ENCODE results near the gene MYRF. TPM values are rescaled to one million over a fixed set of nuclear protein-coding genes. Genes with fewer than 3 reads are reported as not detected.

MYRF gene
- total RNA-seq, 3 donors from 2014 or later (not counting 1 experiment from before 2014, with no cell fraction given) = 4.9 to 15.3 (median 7.3) TPM

- 89% methylated on average over 11 of the region's 12 CpGs for WGBS (ENCODE audit: insufficient coverage)
- no peaks in the 10 kb centered on the region for H3K4me1 ChIP-seq (ENCODE audit: control insufficient read depth, insufficient read depth, low read length)
- ATAC-seq (no peak), DNase-seq (no peak)
- H3K36me3 ChIP-seq (ENCODE audit: control insufficient read depth, insufficient read depth, low read length) = no peaks in the 10 kb centered on the region
- H3K4me3 ChIP-seq (ENCODE audit: low read length) = no peak overlapping the region
- no peak overlapping the region for H3K27ac Mint-ChIP-seq
- intact Hi-C loops (cut with micrococcal nuclease) = no loop called here
- no peak overlapping the region for H3K27ac ChIP-seq (ENCODE audit: low read length)
- H3K27me3 ChIP-seq (ENCODE audit: control insufficient read depth, insufficient read depth, low read length) = no peaks in the 10 kb centered on the region
- H3K4me3 Mint-ChIP-seq = no peak overlapping the region
- no peak for TF ChIP-seq CTCF (IDR thresholded peaks at IDR 0.05)
- H3K4me1 Mint-ChIP-seq = peaks cover 0 to 7% of the 10 kb centered on the region in 2 donors
- H3K27me3 Mint-ChIP-seq (ENCODE audit: low read depth in 2 of 2) = peaks cover 6 to 7% of the 10 kb centered on the region in 2 donors
- H3K9me3 ChIP-seq (ENCODE audit: control insufficient read depth, insufficient read depth, low read length) = no peaks in the 10 kb centered on the region
- H3K36me3 Mint-ChIP-seq = no peaks in the 10 kb centered on the region
- H3K9me3 Mint-ChIP-seq = no peaks in the 10 kb centered on the region
These were observed 40.1 kb upstream of the MYRF start for GRCh38 chr11:61712314-61712713.

- peaks cover 0 to 7% of the 10 kb centered on the region in 2 donors for H3K4me1 Mint-ChIP-seq
- no peak for DNase-seq
- Histone ChIP-seq H3K4me1 (ENCODE audit: control insufficient read depth, insufficient read depth, low read length) (no peaks in the 10 kb centered on the region), H3K27ac (ENCODE audit: low read length) (no peak overlapping the region), H3K9me3 (ENCODE audit: control insufficient read depth, insufficient read depth, low read length) (no peaks in the 10 kb centered on the region), H3K27me3 (ENCODE audit: control insufficient read depth, insufficient read depth, low read length) (no peaks in the 10 kb centered on the region), H3K36me3 (ENCODE audit: control insufficient read depth, insufficient read depth, low read length) (no peaks in the 10 kb centered on the region), H3K4me3 (ENCODE audit: low read length) (no peak overlapping the region)
- H3K27ac Mint-ChIP-seq = no peak overlapping the region
- H3K4me3 Mint-ChIP-seq = no peak overlapping the region
- ATAC-seq = no peak
- no peaks in the 10 kb centered on the region for H3K36me3 Mint-ChIP-seq
- 86% methylated on average over 6 of the region's 6 CpGs for WGBS (ENCODE audit: insufficient coverage)
- TF ChIP-seq CTCF (IDR thresholded peaks at IDR 0.05) = no peak
- no peaks in the 10 kb centered on the region for H3K9me3 Mint-ChIP-seq
- H3K27me3 Mint-ChIP-seq (ENCODE audit: low read depth in 2 of 2) = peaks cover 6 to 7% of the 10 kb centered on the region in 2 donors
- intact Hi-C loops (cut with micrococcal nuclease) = no loop called here
These were observed 39.6 kb upstream of the MYRF start for GRCh38 chr11:61712846-61713245.

- TF ChIP-seq CTCF (IDR thresholded peaks at IDR 0.05) = no peak
- H3K4me3 ChIP-seq (ENCODE audit: low read length) = no peak overlapping the region
- H3K36me3 ChIP-seq (ENCODE audit: control insufficient read depth, insufficient read depth, low read length) = no peaks in the 10 kb centered on the region
- Mint-ChIP-seq H3K36me3 (no peaks in the 10 kb centered on the region), H3K9me3 (no peaks in the 10 kb centered on the region), H3K27me3 (ENCODE audit: low read depth in 2 of 2) (peaks cover 6 to 7% of the 10 kb centered on the region in 2 donors), H3K27ac (no peak overlapping the region), H3K4me3 (no peak overlapping the region), H3K4me1 (peaks cover 0 to 7% of the 10 kb centered on the region in 2 donors)
- no peaks in the 10 kb centered on the region for H3K27me3 ChIP-seq (ENCODE audit: control insufficient read depth, insufficient read depth, low read length)
- 75% methylated on average over 9 of the region's 9 CpGs for WGBS (ENCODE audit: insufficient coverage)
- H3K4me1 ChIP-seq (ENCODE audit: control insufficient read depth, insufficient read depth, low read length) = no peaks in the 10 kb centered on the region
- ATAC-seq (no peak), DNase-seq (no peak)
- intact Hi-C loops (cut with micrococcal nuclease) = no loop called here
- no peak overlapping the region for H3K27ac ChIP-seq (ENCODE audit: low read length)
- no peaks in the 10 kb centered on the region for H3K9me3 ChIP-seq (ENCODE audit: control insufficient read depth, insufficient read depth, low read length)
These were observed 39.0 kb upstream of the MYRF start for GRCh38 chr11:61713464-61713863.

GRCh38 chr11:61713906-61714305, 38.5 kb upstream of the MYRF start:
- Histone ChIP-seq H3K4me1 (ENCODE audit: control insufficient read depth, insufficient read depth, low read length) (no peaks in the 10 kb centered on the region), H3K27me3 (ENCODE audit: control insufficient read depth, insufficient read depth, low read length) (no peaks in the 10 kb centered on the region), H3K9me3 (ENCODE audit: control insufficient read depth, insufficient read depth, low read length) (no peaks in the 10 kb centered on the region), H3K27ac (ENCODE audit: low read length) (no peak overlapping the region), H3K4me3 (ENCODE audit: low read length) (no peak overlapping the region), H3K36me3 (ENCODE audit: control insufficient read depth, insufficient read depth, low read length) (no peaks in the 10 kb centered on the region)
- WGBS (ENCODE audit: insufficient coverage) = 65% methylated on average over 5 of the region's 5 CpGs
- ATAC-seq = no peak
- no peak for DNase-seq
- Mint-ChIP-seq H3K27me3 (ENCODE audit: low read depth in 2 of 2) (peaks cover 6 to 7% of the 10 kb centered on the region in 2 donors), H3K4me3 (no peak overlapping the region), H3K4me1 (peaks cover 0 to 7% of the 10 kb centered on the region in 2 donors), H3K36me3 (no peaks in the 10 kb centered on the region), H3K27ac (no peak overlapping the region), H3K9me3 (no peaks in the 10 kb centered on the region)
- TF ChIP-seq CTCF (IDR thresholded peaks at IDR 0.05) = no peak
- intact Hi-C loops (cut with micrococcal nuclease) = no loop called here
